HG03439 (cell line): Measurements from ENCODE around the gene KANTR.

Source experiments
- ATAC-seq: cut with Tn5 transposase; IDR thresholded peaks from one replicate; pipeline ENCODE4 v1.9.1; 2021; ENCODE audit warnings: mild to moderate bottlenecking, moderate library complexity; ENCODE audit not compliant: unreplicated experiment

The KANTR gene

GRCh38 chrX:53093748-53094581 lies at the start of gene KANTR:
Gene KANTR (plus strand): TSS chrX:53094142. CDS start chrX:53124273, 30,131 bp downstream.
- peak; percentile 80 for ATAC-seq

- ATAC-seq, result no peak
Measured at GRCh38 chrX:53044995-53045394, 48.9 kb upstream of the KANTR start.

- ATAC-seq, result no peak
Measured at GRCh38 chrX:53047228-53047627, 46.7 kb upstream of the KANTR start.

- ATAC-seq, result no peak
Measured at GRCh38 chrX:53048169-53049126, 45.5 kb upstream of the KANTR start, which contains the start of gene GPR173. Gene GPR173 (plus strand): TSS chrX:53048789. CDS start chrX:53076622, 27,833 bp downstream.

- no peak for ATAC-seq
Measured at GRCh38 chrX:53049127-53049517, 44.8 kb upstream of the KANTR start.

- ATAC-seq, result no peak
Measured at GRCh38 chrX:53050841-53051240, 43.1 kb upstream of the KANTR start.

- no peak for ATAC-seq
Measured at GRCh38 chrX:53055244-53055849, 38.6 kb upstream of the KANTR start.

- ATAC-seq, result no peak
Measured at GRCh38 chrX:53056292-53056691, 37.6 kb upstream of the KANTR start.

- no peak for ATAC-seq
Measured at GRCh38 chrX:53065104-53065503, 28.8 kb upstream of the KANTR start.

- no peak for ATAC-seq
Measured at GRCh38 chrX:53071064-53071463, 22.9 kb upstream of the KANTR start.

- peak; percentile 84 for ATAC-seq
Measured at GRCh38 chrX:53071604-53072417, 22.1 kb upstream of the KANTR start.

GRCh38 chrX:53072418-53073114 lies 21.4 kb upstream of the KANTR start:
- no peak for ATAC-seq

- ATAC-seq, result no peak
Measured at GRCh38 chrX:53073115-53073586, 20.8 kb upstream of the KANTR start.

GRCh38 chrX:53075011-53075410 lies 18.9 kb upstream of the KANTR start:
- no peak for ATAC-seq

GRCh38 chrX:53076671-53077070 lies 17.3 kb upstream of the KANTR start:
- ATAC-seq, result no peak

- no peak for ATAC-seq
Measured at GRCh38 chrX:53077207-53078197, 16.4 kb upstream of the KANTR start.

GRCh38 chrX:53078943-53079342 lies 15.0 kb upstream of the KANTR start:
- ATAC-seq, result no peak
